SK-N-SH treated with all-trans-retinoic acid at 6 μM for 48 hours (cell line): Measurements from ENCODE around the gene FHOD3.

ENCODE experiments used
- ATAC-seq: fragments of 200-7000 bp; cut with Tn5 transposase; 3 replicates; pipeline ENCODE4 v1.9.1; 2020; ENCODE audit warnings: mild to moderate bottlenecking, moderate library complexity
- ARNTL ChIP-seq: fragments of 450-650 bp; formaldehyde crosslinking; IDR thresholded peaks from 2 replicates; pipeline ENCODE4 v1.5.0; 2020; ENCODE audit warnings: low read depth, mild to moderate bottlenecking, moderate library complexity, borderline replicate concordance
- CSDC2 ChIP-seq: fragments of 250-450 bp; sonication (Bioruptor Pico); IDR thresholded peaks from 2 replicates; pipeline ENCODE4 v1.5.0; 2020; ENCODE audit warnings: mild to moderate bottlenecking, moderate library complexity
- GLIS3 ChIP-seq: fragments of 250-450 bp; sonication (Bioruptor Pico); IDR thresholded peaks from 2 replicates; pipeline ENCODE4 v1.5.0; 2020; ENCODE audit warnings: mild to moderate bottlenecking, moderate library complexity
- ISL1 ChIP-seq: fragments of 250-450 bp; sonication (Bioruptor Pico); IDR thresholded peaks from 2 replicates; pipeline ENCODE4 v2.1.2; 2022; ENCODE audit warnings: mild to moderate bottlenecking, moderate library complexity
- OSR1 ChIP-seq: fragments of 250-450 bp; sonication (Bioruptor Pico); IDR thresholded peaks from 2 replicates; pipeline ENCODE4 v1.8.0; 2022; ENCODE audit warnings: moderate library complexity, mild to moderate bottlenecking, inconsistent platforms
- PPARA ChIP-seq: fragments of 250-450 bp; sonication (Bioruptor Pico); IDR thresholded peaks from 2 replicates; pipeline ENCODE4 v1.5.0; 2020; ENCODE audit warnings: mild to moderate bottlenecking, borderline replicate concordance
- RARB ChIP-seq: fragments of 250-450 bp; sonication (Bioruptor Pico); IDR thresholded peaks from 2 replicates; pipeline ENCODE4 v1.8.0; 2021; ENCODE audit warnings: mild to moderate bottlenecking, moderate library complexity
- SNAI2 ChIP-seq: fragments of 250-450 bp; sonication (Bioruptor Pico); IDR thresholded peaks from 2 replicates; pipeline ENCODE4 v1.5.0; 2020; ENCODE audit warnings: mild to moderate bottlenecking, moderate library complexity
- TCF4 ChIP-seq: fragments of 250-450 bp; sonication (Bioruptor Pico); IDR thresholded peaks from 2 replicates; pipeline ENCODE4 v1.8.0; 2021; ENCODE audit warnings: mild to moderate bottlenecking, moderate library complexity, borderline replicate concordance
- TOX ChIP-seq: fragments of 250-450 bp; sonication (Bioruptor Pico); IDR thresholded peaks from 2 replicates; pipeline ENCODE4 v1.8.0; 2021; ENCODE audit warnings: mild to moderate bottlenecking, moderate library complexity, borderline replicate concordance
- ZC3H10 ChIP-seq: fragments of 250-450 bp; sonication (Bioruptor Pico); IDR thresholded peaks from 2 replicates; pipeline ENCODE4 v1.5.1; 2021; ENCODE audit warnings: mild to moderate bottlenecking, moderate library complexity
- ZFP30 ChIP-seq: fragments of 450-650 bp; formaldehyde crosslinking; IDR thresholded peaks from 2 replicates; pipeline ENCODE4 v1.5.0; 2022; ENCODE audit warnings: mild to moderate bottlenecking, moderate library complexity
- ZNF565 ChIP-seq: fragments of 450-650 bp; formaldehyde crosslinking; conservative IDR thresholded peaks from 2 replicates; pipeline ENCODE4 v1.5.0; 2020; ENCODE audit warnings: low read depth, mild to moderate bottlenecking, moderate library complexity
- ZNF70 ChIP-seq: fragments of 450-650 bp; formaldehyde crosslinking; IDR thresholded peaks from 2 replicates; pipeline ENCODE4 v1.5.0; 2020; ENCODE audit warnings: mild to moderate bottlenecking, moderate library complexity
- ZNF8 ChIP-seq: fragments of 450-650 bp; formaldehyde crosslinking; IDR thresholded peaks from 2 replicates; pipeline ENCODE4 v1.5.0; 2020; ENCODE audit warnings: mild to moderate bottlenecking, moderate library complexity
- TF ChIP-seq, protein P1 (sequence below): fragments of 250-450 bp; sonication (Bioruptor Pico); IDR thresholded peaks from 2 replicates; pipeline ENCODE4 v1.5.1; 2020; ENCODE audit warnings: low read depth, mild to moderate bottlenecking, moderate library complexity
- TF ChIP-seq, protein P2 (sequence below): fragments of 250-450 bp; sonication (Bioruptor Pico); IDR thresholded peaks from 2 replicates; pipeline ENCODE4 v1.8.0; 2021; ENCODE audit warnings: low read depth, mild to moderate bottlenecking, moderate library complexity, borderline replicate concordance
- TF ChIP-seq, protein P3 (sequence below): fragments of 250-450 bp; sonication (Bioruptor Pico); IDR thresholded peaks from 2 replicates; pipeline ENCODE4 v1.5.1; 2021; ENCODE audit warnings: mild to moderate bottlenecking, moderate library complexity
- TF ChIP-seq, protein P4 (sequence below): fragments of 250-450 bp; sonication (Bioruptor Pico); IDR thresholded peaks from 2 replicates; pipeline ENCODE4 v1.5.0; 2020; ENCODE audit warnings: mild to moderate bottlenecking, moderate library complexity
- TF ChIP-seq, protein P5 (sequence below): fragments of 250-450 bp; sonication (Bioruptor Pico); IDR thresholded peaks from 2 replicates; pipeline ENCODE4 v1.8.0; 2020; ENCODE audit warnings: mild to moderate bottlenecking, moderate library complexity, borderline replicate concordance

Gene FHOD3

DNA sequence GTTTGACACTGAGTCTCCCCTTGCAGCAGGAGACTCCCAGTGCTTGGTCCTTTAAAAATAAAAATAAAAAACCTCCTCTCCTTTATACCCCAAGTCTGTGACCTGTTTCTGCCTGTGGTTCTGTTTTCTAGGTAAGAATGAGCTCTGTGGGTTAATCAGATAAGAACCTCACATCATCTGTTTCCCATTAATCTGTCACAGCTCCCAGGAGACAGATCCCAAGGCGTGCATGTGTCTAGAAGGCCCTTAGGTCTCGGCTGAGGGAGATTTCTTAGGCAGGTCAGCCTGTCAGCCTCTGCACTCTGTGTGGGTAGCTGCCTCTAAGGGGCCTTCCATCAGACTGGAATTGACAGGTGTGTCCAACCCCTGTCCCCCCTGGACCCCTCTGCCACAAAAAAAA, 80.7 kb downstream of the FHOD3 start:
- ATAC-seq, result peak; percentile 76

DNA sequence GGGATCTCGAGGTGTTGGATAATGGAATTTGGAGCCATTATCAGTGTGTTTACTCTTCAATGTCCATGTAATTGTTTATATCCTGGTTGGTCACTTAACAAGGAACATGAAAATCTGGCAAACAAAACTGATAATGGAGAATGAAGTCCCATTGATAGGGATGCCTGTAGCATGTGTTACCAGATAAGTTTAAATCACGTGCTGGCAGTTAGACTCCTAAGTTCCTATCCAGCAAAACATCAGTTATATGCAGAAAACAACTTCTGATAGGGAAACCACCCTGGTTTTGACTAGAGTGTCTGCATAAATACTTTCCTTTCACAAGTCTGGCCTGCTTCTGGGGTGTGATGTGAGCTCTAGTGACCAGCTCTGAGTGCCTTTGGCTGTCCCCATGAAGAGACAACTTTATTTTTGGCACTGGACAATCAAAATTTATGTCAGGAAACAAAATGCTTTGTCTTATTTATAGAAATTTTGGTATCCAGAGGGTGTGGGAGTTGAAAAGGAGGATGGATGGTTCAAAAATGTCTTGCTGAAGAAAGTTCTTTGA, 82.0 kb downstream of the FHOD3 start:
- ATAC-seq, result no peak
- TF ChIP-seq ARNTL (CRISPR knock-in tag) (no peak), ZNF70 (CRISPR knock-in tag) (no peak), SNAI2 (CRISPR knock-in tag) (no peak), RARB (CRISPR knock-in tag) (no peak), ZC3H10 (CRISPR knock-in tag) (no peak), TOX (CRISPR knock-in tag) (no peak), ISL1 (CRISPR knock-in tag) (no peak)
- TF ChIP-seq, protein P1, sequence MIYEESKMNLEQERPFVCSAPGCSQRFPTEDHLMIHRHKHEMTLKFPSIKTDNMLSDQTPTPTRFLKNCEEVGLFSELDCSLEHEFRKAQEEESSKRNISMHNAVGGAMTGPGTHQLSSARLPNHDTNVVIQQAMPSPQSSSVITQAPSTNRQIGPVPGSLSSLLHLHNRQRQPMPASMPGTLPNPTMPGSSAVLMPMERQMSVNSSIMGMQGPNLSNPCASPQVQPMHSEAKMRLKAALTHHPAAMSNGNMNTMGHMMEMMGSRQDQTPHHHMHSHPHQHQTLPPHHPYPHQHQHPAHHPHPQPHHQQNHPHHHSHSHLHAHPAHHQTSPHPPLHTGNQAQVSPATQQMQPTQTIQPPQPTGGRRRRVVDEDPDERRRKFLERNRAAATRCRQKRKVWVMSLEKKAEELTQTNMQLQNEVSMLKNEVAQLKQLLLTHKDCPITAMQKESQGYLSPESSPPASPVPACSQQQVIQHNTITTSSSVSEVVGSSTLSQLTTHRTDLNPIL (CRISPR knock-in tag), result no peak
- TF ChIP-seq, protein P2, sequence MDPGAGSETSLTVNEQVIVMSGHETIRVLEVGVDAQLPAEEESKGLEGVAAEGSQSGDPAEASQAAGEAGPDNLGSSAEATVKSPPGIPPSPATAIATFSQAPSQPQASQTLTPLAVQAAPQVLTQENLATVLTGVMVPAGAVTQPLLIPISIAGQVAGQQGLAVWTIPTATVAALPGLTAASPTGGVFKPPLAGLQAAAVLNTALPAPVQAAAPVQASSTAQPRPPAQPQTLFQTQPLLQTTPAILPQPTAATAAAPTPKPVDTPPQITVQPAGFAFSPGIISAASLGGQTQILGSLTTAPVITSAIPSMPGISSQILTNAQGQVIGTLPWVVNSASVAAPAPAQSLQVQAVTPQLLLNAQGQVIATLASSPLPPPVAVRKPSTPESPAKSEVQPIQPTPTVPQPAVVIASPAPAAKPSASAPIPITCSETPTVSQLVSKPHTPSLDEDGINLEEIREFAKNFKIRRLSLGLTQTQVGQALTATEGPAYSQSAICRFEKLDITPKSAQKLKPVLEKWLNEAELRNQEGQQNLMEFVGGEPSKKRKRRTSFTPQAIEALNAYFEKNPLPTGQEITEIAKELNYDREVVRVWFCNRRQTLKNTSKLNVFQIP (CRISPR knock-in tag), result no peak

More for the DNA sequence above, 80.7 kb downstream of the FHOD3 start:
- peak; percentile 21; the same call in 1 of the 2 replicates for TF ChIP-seq ISL1 (CRISPR knock-in tag)
- TF ChIP-seq TCF4 (CRISPR knock-in tag), result peak; percentile 87
- TF ChIP-seq TOX (CRISPR knock-in tag), result no peak

DNA sequence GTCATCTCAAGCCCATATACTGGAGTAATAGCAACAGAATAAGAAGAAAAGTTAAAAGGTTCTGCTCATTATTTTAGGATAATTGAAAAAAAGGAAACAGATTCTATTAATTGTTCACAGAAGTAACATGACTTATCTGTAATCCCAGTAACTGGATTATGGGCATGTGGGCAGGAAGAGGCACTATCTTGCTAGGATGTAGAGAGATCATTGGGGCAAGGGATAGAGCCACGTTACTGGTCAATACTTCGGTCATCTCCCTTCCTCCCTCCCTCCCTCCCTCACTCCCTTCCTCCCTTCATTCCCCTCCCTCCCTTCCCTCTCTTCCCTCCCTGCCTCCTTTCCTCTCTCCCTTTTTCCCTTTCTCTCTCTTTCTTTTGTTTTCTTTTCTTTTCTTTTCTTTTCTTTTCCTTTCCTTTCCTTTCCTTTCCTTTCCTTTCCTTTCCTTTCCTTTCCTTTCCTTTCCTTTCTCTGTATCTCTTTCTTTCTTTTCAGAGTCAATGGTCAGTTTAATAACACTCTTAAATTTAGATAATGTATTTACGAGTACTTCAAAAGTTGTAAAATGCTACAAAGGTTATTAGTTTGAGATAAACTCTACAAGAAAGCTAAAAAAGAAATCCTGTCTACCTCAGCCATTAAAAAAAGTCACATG, 82.8 kb downstream of the FHOD3 start:
- no peak for ATAC-seq
- TF ChIP-seq TCF4 (CRISPR knock-in tag) (peak; percentile 53; the same call in 1 of the 2 replicates), SNAI2 (CRISPR knock-in tag) (no peak)

DNA sequence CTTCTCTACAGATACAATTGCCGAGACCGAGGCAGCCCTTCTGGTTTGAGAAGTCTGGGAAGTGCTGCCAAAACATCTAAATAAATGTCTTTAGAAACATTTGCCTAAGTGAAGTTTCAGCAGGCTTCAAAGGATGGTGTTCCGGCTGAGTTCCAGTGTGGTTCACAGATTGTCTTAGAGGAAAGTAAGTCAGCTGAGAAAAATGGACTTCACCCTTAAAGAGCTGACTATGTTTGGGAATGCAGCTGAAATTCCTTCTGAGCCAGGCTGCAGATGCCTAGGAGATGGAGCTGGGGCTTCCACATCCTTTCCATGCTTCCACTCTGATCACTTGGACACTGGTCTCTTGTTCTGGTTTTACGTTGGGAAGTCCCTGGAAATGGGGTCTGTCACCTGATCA, 83.6 kb downstream of the FHOD3 start:
- ATAC-seq, result no peak
- TF ChIP-seq, protein P3, sequence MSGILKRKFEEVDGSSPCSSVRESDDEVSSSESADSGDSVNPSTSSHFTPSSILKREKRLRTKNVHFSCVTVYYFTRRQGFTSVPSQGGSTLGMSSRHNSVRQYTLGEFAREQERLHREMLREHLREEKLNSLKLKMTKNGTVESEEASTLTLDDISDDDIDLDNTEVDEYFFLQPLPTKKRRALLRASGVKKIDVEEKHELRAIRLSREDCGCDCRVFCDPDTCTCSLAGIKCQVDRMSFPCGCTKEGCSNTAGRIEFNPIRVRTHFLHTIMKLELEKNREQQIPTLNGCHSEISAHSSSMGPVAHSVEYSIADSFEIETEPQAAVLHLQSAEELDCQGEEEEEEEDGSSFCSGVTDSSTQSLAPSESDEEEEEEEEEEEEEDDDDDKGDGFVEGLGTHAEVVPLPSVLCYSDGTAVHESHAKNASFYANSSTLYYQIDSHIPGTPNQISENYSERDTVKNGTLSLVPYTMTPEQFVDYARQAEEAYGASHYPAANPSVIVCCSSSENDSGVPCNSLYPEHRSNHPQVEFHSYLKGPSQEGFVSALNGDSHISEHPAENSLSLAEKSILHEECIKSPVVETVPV (CRISPR knock-in tag), result no peak
- TF ChIP-seq ZNF565 (CRISPR knock-in tag) (no peak), GLIS3 (CRISPR knock-in tag) (no peak), ZFP30 (CRISPR knock-in tag) (no peak), ZNF8 (CRISPR knock-in tag) (no peak), PPARA (CRISPR knock-in tag) (no peak), TCF4 (CRISPR knock-in tag) (no peak), RARB (CRISPR knock-in tag) (no peak), CSDC2 (no peak), ZC3H10 (CRISPR knock-in tag) (no peak), ZNF70 (CRISPR knock-in tag) (no peak), SNAI2 (CRISPR knock-in tag) (no peak), ARNTL (CRISPR knock-in tag) (no peak), OSR1 (CRISPR knock-in tag) (no peak)
- TF ChIP-seq, protein P4, sequence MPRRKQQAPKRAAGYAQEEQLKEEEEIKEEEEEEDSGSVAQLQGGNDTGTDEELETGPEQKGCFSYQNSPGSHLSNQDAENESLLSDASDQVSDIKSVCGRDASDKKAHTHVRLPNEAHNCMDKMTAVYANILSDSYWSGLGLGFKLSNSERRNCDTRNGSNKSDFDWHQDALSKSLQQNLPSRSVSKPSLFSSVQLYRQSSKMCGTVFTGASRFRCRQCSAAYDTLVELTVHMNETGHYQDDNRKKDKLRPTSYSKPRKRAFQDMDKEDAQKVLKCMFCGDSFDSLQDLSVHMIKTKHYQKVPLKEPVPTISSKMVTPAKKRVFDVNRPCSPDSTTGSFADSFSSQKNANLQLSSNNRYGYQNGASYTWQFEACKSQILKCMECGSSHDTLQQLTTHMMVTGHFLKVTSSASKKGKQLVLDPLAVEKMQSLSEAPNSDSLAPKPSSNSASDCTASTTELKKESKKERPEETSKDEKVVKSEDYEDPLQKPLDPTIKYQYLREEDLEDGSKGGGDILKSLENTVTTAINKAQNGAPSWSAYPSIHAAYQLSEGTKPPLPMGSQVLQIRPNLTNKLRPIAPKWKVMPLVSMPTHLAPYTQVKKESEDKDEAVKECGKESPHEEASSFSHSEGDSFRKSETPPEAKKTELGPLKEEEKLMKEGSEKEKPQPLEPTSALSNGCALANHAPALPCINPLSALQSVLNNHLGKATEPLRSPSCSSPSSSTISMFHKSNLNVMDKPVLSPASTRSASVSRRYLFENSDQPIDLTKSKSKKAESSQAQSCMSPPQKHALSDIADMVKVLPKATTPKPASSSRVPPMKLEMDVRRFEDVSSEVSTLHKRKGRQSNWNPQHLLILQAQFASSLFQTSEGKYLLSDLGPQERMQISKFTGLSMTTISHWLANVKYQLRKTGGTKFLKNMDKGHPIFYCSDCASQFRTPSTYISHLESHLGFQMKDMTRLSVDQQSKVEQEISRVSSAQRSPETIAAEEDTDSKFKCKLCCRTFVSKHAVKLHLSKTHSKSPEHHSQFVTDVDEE (CRISPR knock-in tag), result no peak
- TF ChIP-seq, protein P5, sequence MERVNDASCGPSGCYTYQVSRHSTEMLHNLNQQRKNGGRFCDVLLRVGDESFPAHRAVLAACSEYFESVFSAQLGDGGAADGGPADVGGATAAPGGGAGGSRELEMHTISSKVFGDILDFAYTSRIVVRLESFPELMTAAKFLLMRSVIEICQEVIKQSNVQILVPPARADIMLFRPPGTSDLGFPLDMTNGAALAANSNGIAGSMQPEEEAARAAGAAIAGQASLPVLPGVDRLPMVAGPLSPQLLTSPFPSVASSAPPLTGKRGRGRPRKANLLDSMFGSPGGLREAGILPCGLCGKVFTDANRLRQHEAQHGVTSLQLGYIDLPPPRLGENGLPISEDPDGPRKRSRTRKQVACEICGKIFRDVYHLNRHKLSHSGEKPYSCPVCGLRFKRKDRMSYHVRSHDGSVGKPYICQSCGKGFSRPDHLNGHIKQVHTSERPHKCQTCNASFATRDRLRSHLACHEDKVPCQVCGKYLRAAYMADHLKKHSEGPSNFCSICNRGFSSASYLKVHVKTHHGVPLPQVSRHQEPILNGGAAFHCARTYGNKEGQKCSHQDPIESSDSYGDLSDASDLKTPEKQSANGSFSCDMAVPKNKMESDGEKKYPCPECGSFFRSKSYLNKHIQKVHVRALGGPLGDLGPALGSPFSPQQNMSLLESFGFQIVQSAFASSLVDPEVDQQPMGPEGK (CRISPR knock-in tag), result no peak
- TF ChIP-seq, protein P1 (CRISPR knock-in tag), result no peak
